Calu3 (cell line): ENCODE measurements around the gene KRTAP19-5. TPM values are rescaled to one million over a fixed set of nuclear protein-coding genes. Genes with fewer than 3 reads are reported as not detected.

Source experiments
- BruUV-seq: library from RNA; stranded (reverse); fragments of 400-500 nt; replicated peaks from 2 replicates; lab custom pipeline; 2021; lab: Mats Ljungman, UMichigan
- CTCF ChIA-PET: fragments of 300-600 bp; sonication (Branson Sonifier 250); formaldehyde crosslinking; loops from one replicate; lab custom pipeline; 2022; ENCODE audit warnings: antibody characterized with exemption; lab: Charles Lee
- DNase-seq: peaks from one replicate; pipeline ENCODE4 v3.0.0; 2022
- H3K27ac Mint-ChIP-seq: one replicate; pipeline ENCODE4 v1.8.0; 2022; ENCODE audit warnings: mixed read lengths; ENCODE audit not compliant: unreplicated experiment
- H3K27me3 Mint-ChIP-seq: one replicate; pipeline ENCODE4 v1.8.0; 2022; ENCODE audit warnings: mixed read lengths; ENCODE audit not compliant: unreplicated experiment
- H3K36me3 Mint-ChIP-seq: one replicate; pipeline ENCODE4 v1.8.0; 2022; ENCODE audit warnings: mild to moderate bottlenecking, moderate library complexity, mixed read lengths; ENCODE audit not compliant: insufficient read depth, unreplicated experiment
- H3K4me1 Mint-ChIP-seq: one replicate; pipeline ENCODE4 v1.8.0; 2022; ENCODE audit warnings: mild to moderate bottlenecking, low read depth, mixed read lengths; ENCODE audit not compliant: unreplicated experiment
- H3K4me3 Mint-ChIP-seq: one replicate; pipeline ENCODE4 v1.8.0; 2022; ENCODE audit warnings: mild to moderate bottlenecking, low read depth, moderate library complexity, mixed read lengths; ENCODE audit not compliant: unreplicated experiment
- H3K9me3 Mint-ChIP-seq: one replicate; pipeline ENCODE4 v1.8.0; 2022; ENCODE audit warnings: low read depth, mixed read lengths; ENCODE audit not compliant: unreplicated experiment
- CTCF ChIP-seq: fragments of 200-600 bp; IDR thresholded peaks from one replicate; pipeline ENCODE4 v1.8.0; 2022; ENCODE audit warnings: antibody characterized with exemption; ENCODE audit not compliant: unreplicated experiment
- intact Hi-C: fragments of 100-400 bp; cut with micrococcal nuclease; formaldehyde crosslinking; loops from one replicate; pipeline ENCODE4 v1.10.0; 2022; ENCODE audit not compliant: unreplicated experiment
- total RNA-seq: library from RNA; stranded (reverse); gene quantifications from 2 replicates; pipeline ENCODE4 v1.2.3, GENCODE V29; 2022

The KRTAP19-5 gene
- total RNA-seq, 1 experiment from 2014 or later: not detected

- Mint-ChIP-seq H3K27ac (no peak within 1 kb of the TSS), H3K36me3 (no peaks in the 10 kb centered on the region), H3K27me3 (no peaks in the 10 kb centered on the region), H3K4me3 (no peak within 1 kb of the TSS), H3K4me1 (no peaks in the 10 kb centered on the region), H3K9me3 (peaks cover 2% of the 10 kb centered on the region)
- intact Hi-C loops: no loop called here
- TF ChIP-seq CTCF: no peak
- BruUV-seq: no TSS peak
- no peak for DNase-seq
- CTCF ChIA-PET: no interaction called here
Measured at GRCh38 chr21:30497065-30497464, 4.9 kb downstream of the KRTAP19-5 start, which contains the start of gene KRTAP19-4. KRTAP19-4 (minus strand) TSS chr21:30497165; CDS start chr21:30497110, 55 bp downstream.

GRCh38 chr21:30491963-30492428 is 9.9 kb downstream of the KRTAP19-5 start, which contains the start of gene KRTAP19-3:
KRTAP19-3 (minus strand) TSS chr21:30492013; CDS start chr21:30491957, 56 bp downstream.
- CTCF ChIA-PET: no interaction called here
- Mint-ChIP-seq H3K27me3 (no peaks in the 10 kb centered on the region), H3K4me1 (no peaks in the 10 kb centered on the region)

GRCh38 chr21:30487336-30487735 is 14.6 kb downstream of the KRTAP19-5 start, which contains the start of gene KRTAP19-2:
KRTAP19-2 (minus strand) TSS chr21:30487436; CDS start chr21:30487348, 88 bp downstream.
- no peaks in the 10 kb centered on the region for H3K27me3 Mint-ChIP-seq
- DNase-seq: no peak
- no peaks in the 10 kb centered on the region for H3K4me1 Mint-ChIP-seq
- BruUV-seq: no TSS peak
- no peak within 1 kb of the TSS for H3K27ac Mint-ChIP-seq
- no peak within 1 kb of the TSS for H3K4me3 Mint-ChIP-seq
- no peak for TF ChIP-seq CTCF
- H3K36me3 Mint-ChIP-seq: no peaks in the 10 kb centered on the region
- intact Hi-C loops: no loop called here
- CTCF ChIA-PET: no interaction called here
- H3K9me3 Mint-ChIP-seq: peaks cover 5% of the 10 kb centered on the region

More at GRCh38 chr21:30491963-30492428, 9.9 kb downstream of the KRTAP19-5 start, which contains the start of gene KRTAP19-3:
- Mint-ChIP-seq H3K4me3 (no peak within 1 kb of the TSS), H3K9me3 (peaks cover 5% of the 10 kb centered on the region), H3K36me3 (no peaks in the 10 kb centered on the region), H3K27ac (no peak within 1 kb of the TSS)
- DNase-seq: no peak
- no peak for TF ChIP-seq CTCF
- no TSS peak for BruUV-seq
- intact Hi-C loops: no loop called here

- no peaks in the 10 kb centered on the region for H3K27me3 Mint-ChIP-seq
- intact Hi-C loops: no loop called here
- peaks cover 9% of the 10 kb centered on the region for H3K9me3 Mint-ChIP-seq
- no peaks in the 10 kb centered on the region for H3K36me3 Mint-ChIP-seq
- H3K4me1 Mint-ChIP-seq: no peaks in the 10 kb centered on the region
- no peak for DNase-seq
- CTCF ChIA-PET: no interaction called here
- TF ChIP-seq CTCF: no peak
- H3K4me3 Mint-ChIP-seq: no peak overlapping the region
- no peak overlapping the region for H3K27ac Mint-ChIP-seq
- BruUV-seq: no TSS peak
Measured at GRCh38 chr21:30486180-30486579, 15.8 kb downstream of the KRTAP19-5 start.
